Measurements from ENCODE around the gene RAD51B. TPM values are rescaled to one million over a fixed set of nuclear protein-coding genes. Genes with fewer than 3 reads are reported as not detected.

Gene RAD51B
- polyA plus RNA-seq, 1 donor (not counting 4 experiments of a cell fraction or from before 2014, with no cell fraction given), result 13.3 TPM

DNA sequence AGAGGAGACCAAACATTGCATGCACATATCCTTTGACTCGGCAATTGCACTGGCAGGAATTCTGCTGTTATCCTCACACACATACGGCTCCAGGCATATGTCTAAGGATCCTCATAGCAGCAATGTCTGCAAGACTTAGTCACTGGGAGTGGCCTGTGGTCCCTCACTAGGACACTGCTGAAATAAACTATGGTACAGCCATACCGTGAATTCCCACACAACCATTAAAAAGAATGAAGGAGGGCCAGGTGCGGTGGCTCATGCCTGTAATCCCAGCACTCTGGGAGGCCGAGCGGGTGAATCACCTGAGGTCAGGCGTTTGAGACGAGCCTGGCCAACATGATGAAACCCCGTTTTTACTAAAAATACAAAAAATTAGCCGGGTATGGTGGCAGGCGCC is 868.2 kb downstream of the RAD51B start:
- dilution Hi-C loops (cut with MboI; ENCODE audit: extremely low pct_ligation_motif_present, low sequenced_read_pairs), result no loop called here
- Histone ChIP-seq H3K9me3 (ENCODE audit: control insufficient read depth, low read depth, low read length) (no peaks in the 10 kb centered on the region), H3K9me1 (ENCODE audit: control insufficient read depth, extremely low read depth, insufficient read depth, low read length) (no peaks in the 10 kb centered on the region), H3K27ac (ENCODE audit: control insufficient read depth, insufficient read depth, low read length) (peak overlapping the region; percentile 97), H3K4me3 (ENCODE audit: control insufficient read depth in 2 of 3, extremely low read depth in 1 of 3, insufficient read depth in 2 of 3, low read depth in 1 of 3, low read length in 3 of 3) (no peak overlapping the region), H4K20me1 (ENCODE audit: control insufficient read depth, extremely low read depth, insufficient read depth, low read length) (no peaks in the 10 kb centered on the region), H3K36me3 (ENCODE audit: control insufficient read depth in 2 of 2, extremely low read depth in 1 of 2, insufficient read depth in 2 of 2, low read length in 2 of 2) (no peaks in the 10 kb centered on the region), H3K4me1 (ENCODE audit: control insufficient read depth, extremely low read depth, insufficient read depth, low read length) (peaks cover 69% of the 10 kb centered on the region), H3K9ac (ENCODE audit: control insufficient read depth, extremely low read depth, insufficient read depth, low read length) (peak overlapping the region; percentile 61), H3K79me2 (ENCODE audit: control insufficient read depth, insufficient read depth, low read length) (no peaks in the 10 kb centered on the region), H2AFZ (ENCODE audit: control insufficient read depth, low read length) (no peak overlapping the region), H3K4me2 (ENCODE audit: control insufficient read depth, extremely low read depth, insufficient read depth, low read depth, low read length) (peak overlapping the region; percentile 44), H3K27me3 (ENCODE audit: control insufficient read depth, extremely low read depth, insufficient read depth, low read length) (no peaks in the 10 kb centered on the region)
- no peak for TF ChIP-seq EZH2 (IDR thresholded peaks at IDR 0.05; ENCODE audit: low read length)
- TF ChIP-seq, protein P1, sequence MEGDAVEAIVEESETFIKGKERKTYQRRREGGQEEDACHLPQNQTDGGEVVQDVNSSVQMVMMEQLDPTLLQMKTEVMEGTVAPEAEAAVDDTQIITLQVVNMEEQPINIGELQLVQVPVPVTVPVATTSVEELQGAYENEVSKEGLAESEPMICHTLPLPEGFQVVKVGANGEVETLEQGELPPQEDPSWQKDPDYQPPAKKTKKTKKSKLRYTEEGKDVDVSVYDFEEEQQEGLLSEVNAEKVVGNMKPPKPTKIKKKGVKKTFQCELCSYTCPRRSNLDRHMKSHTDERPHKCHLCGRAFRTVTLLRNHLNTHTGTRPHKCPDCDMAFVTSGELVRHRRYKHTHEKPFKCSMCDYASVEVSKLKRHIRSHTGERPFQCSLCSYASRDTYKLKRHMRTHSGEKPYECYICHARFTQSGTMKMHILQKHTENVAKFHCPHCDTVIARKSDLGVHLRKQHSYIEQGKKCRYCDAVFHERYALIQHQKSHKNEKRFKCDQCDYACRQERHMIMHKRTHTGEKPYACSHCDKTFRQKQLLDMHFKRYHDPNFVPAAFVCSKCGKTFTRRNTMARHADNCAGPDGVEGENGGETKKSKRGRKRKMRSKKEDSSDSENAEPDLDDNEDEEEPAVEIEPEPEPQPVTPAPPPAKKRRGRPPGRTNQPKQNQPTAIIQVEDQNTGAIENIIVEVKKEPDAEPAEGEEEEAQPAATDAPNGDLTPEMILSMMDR (optimal IDR thresholded peaks at IDR 0.05 in 1 of 3, IDR thresholded peaks at IDR 0.05 in 1 of 3, conservative IDR thresholded peaks at IDR 0.05 in 1 of 3; ENCODE audit: extremely low read depth in 1 of 3, insufficient read depth in 2 of 3, low read length in 3 of 3), result no peak
- DNase-seq (ENCODE audit: low read depth, low spot score), result peak; percentile 95
- FAIRE-seq, result peak; percentile 97

DNA sequence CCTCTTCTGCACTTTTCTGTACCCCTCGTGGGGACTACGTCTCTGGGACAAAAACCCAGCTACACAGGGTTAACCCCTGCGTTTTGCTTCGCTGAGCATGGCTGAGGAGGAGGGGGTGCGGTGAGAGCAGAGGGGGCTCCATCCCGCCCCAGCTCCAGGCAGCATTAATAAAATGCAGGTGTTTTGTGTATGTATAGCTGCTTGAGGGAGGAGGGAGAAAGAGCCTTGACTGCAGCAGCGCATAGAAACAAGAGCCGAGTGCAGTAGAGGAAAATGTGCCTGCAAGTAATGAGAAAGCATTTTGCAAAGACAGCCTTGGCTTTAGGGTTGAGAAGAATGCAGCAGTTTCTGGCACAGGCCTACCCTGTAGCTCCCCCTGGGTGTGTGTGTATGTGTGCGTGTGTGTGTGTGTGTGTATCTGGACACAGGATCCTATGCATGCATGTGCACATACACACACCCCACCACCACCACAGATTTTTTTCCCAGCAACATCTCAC is 869.3 kb downstream of the RAD51B start:
- H3K79me2 ChIP-seq (ENCODE audit: control insufficient read depth, insufficient read depth, low read length), result no peaks in the 10 kb centered on the region
- no peak overlapping the region for H2AFZ ChIP-seq (ENCODE audit: control insufficient read depth, low read length)
- no peaks in the 10 kb centered on the region for H3K27me3 ChIP-seq (ENCODE audit: control insufficient read depth, extremely low read depth, insufficient read depth, low read length)
- no peaks in the 10 kb centered on the region for H4K20me1 ChIP-seq (ENCODE audit: control insufficient read depth, extremely low read depth, insufficient read depth, low read length)
- H3K9me3 ChIP-seq (ENCODE audit: control insufficient read depth, low read depth, low read length), result no peaks in the 10 kb centered on the region
- DNase-seq (ENCODE audit: low read depth, low spot score), result no peak
- no peak for FAIRE-seq
- H3K36me3 ChIP-seq (ENCODE audit: control insufficient read depth in 2 of 2, extremely low read depth in 1 of 2, insufficient read depth in 2 of 2, low read length in 2 of 2), result no peaks in the 10 kb centered on the region
- H3K27ac ChIP-seq (ENCODE audit: control insufficient read depth, insufficient read depth, low read length), result peak overlapping the region; percentile 97
- peak overlapping the region; percentile 61 for H3K9ac ChIP-seq (ENCODE audit: control insufficient read depth, extremely low read depth, insufficient read depth, low read length)
- H3K9me1 ChIP-seq (ENCODE audit: control insufficient read depth, extremely low read depth, insufficient read depth, low read length), result no peaks in the 10 kb centered on the region
- H3K4me1 ChIP-seq (ENCODE audit: control insufficient read depth, extremely low read depth, insufficient read depth, low read length), result peaks cover 64% of the 10 kb centered on the region
- dilution Hi-C loops (cut with MboI; ENCODE audit: extremely low pct_ligation_motif_present, low sequenced_read_pairs), result no loop called here
- H3K4me3 ChIP-seq (ENCODE audit: control insufficient read depth in 2 of 3, extremely low read depth in 1 of 3, insufficient read depth in 2 of 3, low read depth in 1 of 3, low read length in 3 of 3), result no peak overlapping the region
- H3K4me2 ChIP-seq (ENCODE audit: control insufficient read depth, extremely low read depth, insufficient read depth, low read depth, low read length), result no peak overlapping the region
- TF ChIP-seq EZH2 (IDR thresholded peaks at IDR 0.05; ENCODE audit: low read length), result no peak
- TF ChIP-seq, protein P1 (optimal IDR thresholded peaks at IDR 0.05 in 1 of 3, IDR thresholded peaks at IDR 0.05 in 1 of 3, conservative IDR thresholded peaks at IDR 0.05 in 1 of 3; ENCODE audit: extremely low read depth in 1 of 3, insufficient read depth in 2 of 3, low read length in 3 of 3), result peak in 1 of 3 experiments; percentile 46

Data from keratinocyte (primary cell).